ENCODE measurements around the gene IGFBP2. TPM values are rescaled to one million over a fixed set of nuclear protein-coding genes. Genes with fewer than 3 reads are reported as not detected.

Gene IGFBP2
- total and polyA plus RNA-seq, 8 donors: 28.2 to 133 (median 111) TPM

GRCh38 chr2:216671791-216672343 is 38.6 kb downstream of the IGFBP2 start:
- Histone ChIP-seq H3K9me3 (no peaks in the 10 kb centered on the region), H3K4me1 (no peaks in the 10 kb centered on the region), H3K36me3 (no peaks in the 10 kb centered on the region), H3K4me3 (no peak overlapping the region), H3K27me3 (no peaks in the 10 kb centered on the region), H3K27ac (no peak overlapping the region)
- intact Hi-C loops (cut with DNase I): no loop called here
- DNase-seq (no peak), ATAC-seq (no peak)
- TF ChIP-seq CTCF (IDR thresholded peaks at IDR 0.05): no peak

- no peak for ATAC-seq
- no peak for DNase-seq
- Histone ChIP-seq H3K27ac (no peak overlapping the region), H3K36me3 (no peaks in the 10 kb centered on the region), H3K27me3 (no peaks in the 10 kb centered on the region), H3K4me3 (no peak overlapping the region), H3K4me1 (no peaks in the 10 kb centered on the region), H3K9me3 (no peaks in the 10 kb centered on the region)
- TF ChIP-seq CTCF (IDR thresholded peaks at IDR 0.05): no peak
- intact Hi-C loops (cut with DNase I): no loop called here
Observed at GRCh38 chr2:216672466-216672865, 39.2 kb downstream of the IGFBP2 start.

GRCh38 chr2:216673021-216673420 is 39.8 kb downstream of the IGFBP2 start:
- DNase-seq (no peak), ATAC-seq (no peak)
- H3K9me3 ChIP-seq: no peaks in the 10 kb centered on the region
- H3K36me3 ChIP-seq: no peaks in the 10 kb centered on the region
- H3K4me1 ChIP-seq: no peaks in the 10 kb centered on the region
- no peaks in the 10 kb centered on the region for H3K27me3 ChIP-seq
- H3K27ac ChIP-seq: no peak overlapping the region
- no peak overlapping the region for H3K4me3 ChIP-seq
- intact Hi-C loops (cut with DNase I): no loop called here
- no peak for TF ChIP-seq CTCF (IDR thresholded peaks at IDR 0.05)

GRCh38 chr2:216673609-216674008 is 40.4 kb downstream of the IGFBP2 start:
- intact Hi-C loops (cut with DNase I): no loop called here
- no peak overlapping the region for H3K27ac ChIP-seq

GRCh38 chr2:216674376-216674775 is 41.2 kb downstream of the IGFBP2 start:
- intact Hi-C loops (cut with DNase I): no loop called here
- no peaks in the 10 kb centered on the region for H3K36me3 ChIP-seq
- no peak overlapping the region for H3K27ac ChIP-seq
- no peak overlapping the region for H3K4me3 ChIP-seq
- H3K9me3 ChIP-seq: no peaks in the 10 kb centered on the region
- DNase-seq (no peak), ATAC-seq (no peak)
- no peak for TF ChIP-seq CTCF (IDR thresholded peaks at IDR 0.05)
- no peaks in the 10 kb centered on the region for H3K27me3 ChIP-seq
- no peaks in the 10 kb centered on the region for H3K4me1 ChIP-seq

More at GRCh38 chr2:216673609-216674008, 40.4 kb downstream of the IGFBP2 start:
- Histone ChIP-seq H3K4me3 (no peak overlapping the region), H3K4me1 (no peaks in the 10 kb centered on the region), H3K9me3 (no peaks in the 10 kb centered on the region), H3K27me3 (no peaks in the 10 kb centered on the region), H3K36me3 (no peaks in the 10 kb centered on the region)
- DNase-seq: no peak
- TF ChIP-seq CTCF (IDR thresholded peaks at IDR 0.05): no peak
- no peak for ATAC-seq
